Fibroblast of skin of left biceps (primary cell): ENCODE data around the gene CLTC.

ENCODE experiments used
- DNase-seq, 2 experiments: peaks; one replicate each; pipeline ENCODE4 v3.0.0-alpha.2; 2013; ENCODE audit warnings: low read depth in 2 of 2

The CLTC gene

DNA sequence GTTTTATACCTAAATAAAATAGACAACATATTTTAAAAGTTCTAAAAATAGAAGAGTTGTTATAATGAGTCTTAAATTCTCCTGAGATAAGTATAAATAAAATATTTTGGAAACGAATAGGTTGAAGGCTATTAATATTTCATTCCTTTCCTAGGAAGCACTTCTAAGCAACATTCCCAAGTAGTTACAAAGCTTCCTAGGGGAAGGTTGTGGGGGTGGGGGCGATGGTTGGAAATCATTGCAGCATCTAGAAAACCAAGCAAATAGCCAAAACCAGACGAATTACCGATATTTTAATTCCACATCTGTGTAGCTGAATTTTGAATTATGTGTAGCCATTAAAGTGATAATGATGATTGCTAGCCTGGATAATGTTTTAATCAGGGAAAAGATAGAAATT lies 60.6 kb downstream of the CLTC start:
- DNase-seq: peak; percentile 29 to 30

DNA sequence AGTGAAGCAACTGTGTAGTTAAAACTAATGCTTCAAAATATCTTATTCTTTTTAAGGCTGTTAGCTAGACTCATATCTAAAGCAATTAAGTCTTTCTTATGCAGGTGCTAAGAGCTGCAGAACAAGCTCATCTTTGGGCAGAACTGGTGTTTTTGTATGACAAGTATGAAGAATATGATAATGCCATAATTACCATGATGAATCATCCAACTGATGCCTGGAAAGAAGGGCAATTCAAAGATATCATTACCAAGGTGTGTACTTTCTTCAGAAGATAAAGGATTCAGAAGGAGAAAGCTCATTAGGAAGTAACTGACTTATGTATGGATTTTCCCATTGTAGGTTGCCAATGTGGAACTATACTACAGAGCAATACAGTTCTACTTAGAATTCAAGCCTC lies 63.6 kb downstream of the CLTC start:
- no peak for DNase-seq

- no peak for DNase-seq
These were observed 65.3 kb downstream of the CLTC start for GRCh38 chr17:59684967-59685366.

- no peak for DNase-seq
These were observed 68.3 kb downstream of the CLTC start for GRCh38 chr17:59688008-59688407.

DNA sequence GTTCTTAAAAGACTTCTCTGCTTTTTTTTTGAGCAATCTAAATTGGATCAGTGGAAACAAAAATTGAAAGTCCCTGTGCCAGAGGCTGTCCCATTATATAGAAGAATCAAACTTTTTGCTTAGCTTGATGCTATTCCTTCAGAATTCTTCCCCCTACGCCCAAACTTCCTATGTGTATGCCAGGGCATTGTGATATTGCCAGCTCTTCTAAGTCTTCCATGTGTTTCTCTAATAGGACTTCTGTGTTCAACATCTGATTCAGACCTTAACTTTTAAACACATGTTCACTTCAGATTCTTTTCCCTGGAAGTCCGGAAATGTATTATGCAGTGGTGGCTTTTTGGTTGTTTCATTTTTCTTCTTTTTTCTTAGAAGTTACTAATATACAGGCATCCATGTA lies 68.8 kb downstream of the CLTC start:
- DNase-seq: no peak

DNA sequence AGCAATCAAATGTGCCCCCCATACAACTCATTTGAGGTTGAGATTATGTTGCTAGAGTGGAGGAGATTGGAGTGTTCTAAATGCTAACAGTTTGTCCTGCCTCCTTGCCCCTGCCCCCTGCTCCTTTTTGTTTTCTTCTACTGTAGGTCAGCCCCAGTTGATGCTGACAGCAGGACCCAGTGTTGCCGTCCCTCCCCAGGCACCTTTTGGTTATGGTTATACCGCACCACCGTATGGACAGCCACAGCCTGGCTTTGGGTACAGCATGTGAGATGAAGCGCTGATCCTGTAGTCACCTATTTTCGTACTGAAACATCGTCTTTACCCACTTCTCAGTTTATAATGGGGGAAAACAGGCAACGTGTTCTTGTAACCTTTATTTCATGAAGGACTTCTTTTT lies 73.9 kb downstream of the CLTC start:
- no peak for DNase-seq

- no peak for DNase-seq
These were observed 74.6 kb downstream of the CLTC start for GRCh38 chr17:59694344-59694743.

DNA sequence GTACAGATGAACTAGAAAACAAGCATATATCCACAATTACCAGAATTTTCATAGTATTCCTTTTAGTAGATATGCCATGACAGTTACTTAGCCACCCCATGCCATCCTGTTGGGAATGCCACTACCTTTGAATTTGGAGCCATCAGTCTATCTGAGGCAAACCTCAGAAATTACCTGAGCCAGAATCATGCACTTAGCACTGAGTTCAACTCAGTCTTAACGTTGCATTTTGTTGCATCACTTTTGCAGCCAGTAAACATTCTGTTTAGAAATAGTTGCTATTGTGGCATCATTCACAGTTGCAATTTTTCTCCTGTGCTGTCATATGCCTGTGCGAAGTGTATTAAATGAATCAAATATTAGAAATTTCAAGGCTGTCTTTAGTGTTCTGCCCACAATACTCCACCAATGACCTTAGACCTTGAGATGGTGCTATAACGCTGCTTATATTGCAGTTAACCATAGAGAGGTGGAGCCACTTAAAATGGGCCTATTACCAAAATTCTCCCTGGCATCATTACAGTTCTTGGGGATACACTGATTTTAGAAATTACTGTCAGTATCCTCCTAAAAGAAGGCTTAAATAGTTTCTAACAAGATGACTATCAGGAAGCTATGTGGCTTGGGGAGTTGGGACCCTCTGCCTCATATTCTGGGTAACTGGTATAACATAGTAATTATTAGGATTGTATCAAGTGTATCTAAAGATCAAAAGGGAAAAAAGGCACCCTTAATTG lies 76.4 kb downstream of the CLTC start:
- DNase-seq: no peak

GRCh38 chr17:59696682-59697277 lies 77.1 kb downstream of the CLTC start:
- DNase-seq: no peak

DNA sequence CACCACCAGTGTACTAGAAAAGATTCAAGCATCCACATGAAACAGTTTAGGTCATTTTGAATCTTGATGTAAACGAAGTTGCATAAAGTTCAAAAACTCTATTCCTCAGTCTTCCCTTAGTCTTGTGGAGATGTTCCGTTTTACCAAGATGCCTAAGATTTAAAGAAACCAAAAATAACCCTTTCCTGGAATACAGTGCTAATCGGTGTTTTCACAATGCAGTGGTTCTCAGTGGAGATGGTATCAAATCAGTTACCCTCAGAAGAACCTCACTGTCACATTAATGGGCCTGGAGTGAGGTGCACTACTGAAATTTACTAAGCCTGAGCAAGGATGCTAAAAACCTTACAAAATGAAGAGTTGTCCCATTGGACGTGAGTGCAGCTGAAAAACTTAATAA lies 78.4 kb downstream of the CLTC start:
- DNase-seq: no peak

DNA sequence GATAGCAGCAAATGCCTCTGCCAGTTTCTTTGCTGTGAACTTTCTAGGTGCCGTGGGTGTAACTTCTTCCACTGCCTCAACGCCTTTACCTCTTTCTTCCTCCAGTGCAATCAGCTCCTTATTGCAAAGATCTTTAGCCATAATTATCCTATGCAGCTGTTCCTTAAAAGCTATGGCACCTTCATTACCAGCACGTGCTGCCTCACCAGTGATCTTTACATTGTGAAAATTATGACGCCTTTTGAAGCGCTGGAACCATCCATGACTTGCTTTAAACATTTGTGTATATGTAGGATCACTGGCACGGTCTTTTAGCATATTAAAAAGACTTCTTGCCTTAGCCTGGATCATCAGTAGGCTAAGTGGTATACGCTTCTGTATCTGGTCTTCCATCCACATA lies 79.5 kb downstream of the CLTC start:
- no peak for DNase-seq

DNA sequence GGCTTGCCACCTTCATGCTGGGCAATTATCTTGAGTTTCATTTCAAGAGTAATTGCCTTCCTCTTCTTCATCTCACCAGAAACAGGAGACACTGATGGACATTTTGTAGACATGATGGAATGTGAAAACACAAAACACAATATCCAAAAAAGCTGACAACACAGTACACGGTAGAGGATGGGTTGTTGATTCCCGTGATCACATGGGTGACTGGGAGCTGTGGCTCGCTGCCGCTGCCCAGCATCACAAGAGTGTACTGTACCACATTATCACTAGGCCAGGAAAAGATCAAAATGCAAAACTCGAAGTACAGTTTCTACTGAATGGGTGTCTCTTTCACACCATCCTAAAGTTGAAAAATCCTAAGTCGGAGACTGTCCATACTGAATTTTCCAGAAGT lies 80.1 kb downstream of the CLTC start:
- no peak for DNase-seq

- DNase-seq: no peak
These were observed 82.6 kb downstream of the CLTC start for GRCh38 chr17:59702304-59702703.

DNA sequence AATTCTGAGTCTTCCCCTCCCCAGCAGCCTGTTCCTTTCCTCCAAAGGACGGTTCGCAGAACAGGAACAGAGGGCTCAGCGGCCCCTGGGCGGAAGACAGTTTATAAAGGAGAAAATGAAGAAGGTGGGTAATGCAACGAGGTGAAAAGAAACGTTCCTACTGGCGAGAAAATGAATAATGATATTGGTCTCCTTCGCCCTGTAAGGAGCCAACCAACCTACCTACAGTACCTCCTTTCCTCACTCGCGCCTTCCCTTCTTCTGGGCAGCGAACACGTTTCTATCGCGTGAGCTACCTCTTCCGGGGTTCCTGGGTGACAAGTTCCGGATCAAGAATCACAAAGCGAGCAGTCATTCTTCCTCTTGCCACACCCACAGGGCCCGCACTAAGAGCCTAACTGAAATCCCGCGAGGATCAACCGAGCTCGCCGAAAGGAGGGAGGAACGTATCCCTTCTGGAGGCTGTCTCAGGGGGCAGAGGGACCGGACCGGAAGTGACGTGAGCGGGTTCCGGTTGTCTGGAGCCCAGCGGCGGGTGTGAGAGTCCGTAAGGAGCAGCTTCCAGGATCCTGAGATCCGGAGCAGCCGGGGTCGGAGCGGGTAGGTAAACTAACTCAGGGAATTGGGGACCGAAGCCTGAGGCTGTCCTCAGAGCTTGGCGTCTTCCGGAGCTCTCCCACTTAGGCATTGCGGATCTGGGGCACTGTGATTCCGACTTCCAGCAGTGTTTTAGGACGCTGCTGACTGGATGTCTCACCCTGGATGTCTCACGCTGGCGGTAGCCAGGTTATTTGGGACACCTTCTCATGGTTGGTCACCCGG lies 87.7 kb downstream of the CLTC start, which contains the start of the genes PTRH2 and VMP1:
TSS of gene PTRH2 (minus strand) at position 282 of the 822 bp plus-strand sequence. CDS start 9,452 bp downstream, outside the sequence.
TSS of gene VMP1 (plus strand) at position 506 of the 822 bp plus-strand sequence. CDS start 23,793 bp downstream, outside the sequence.
- DNase-seq: peak; percentile 99

DNA sequence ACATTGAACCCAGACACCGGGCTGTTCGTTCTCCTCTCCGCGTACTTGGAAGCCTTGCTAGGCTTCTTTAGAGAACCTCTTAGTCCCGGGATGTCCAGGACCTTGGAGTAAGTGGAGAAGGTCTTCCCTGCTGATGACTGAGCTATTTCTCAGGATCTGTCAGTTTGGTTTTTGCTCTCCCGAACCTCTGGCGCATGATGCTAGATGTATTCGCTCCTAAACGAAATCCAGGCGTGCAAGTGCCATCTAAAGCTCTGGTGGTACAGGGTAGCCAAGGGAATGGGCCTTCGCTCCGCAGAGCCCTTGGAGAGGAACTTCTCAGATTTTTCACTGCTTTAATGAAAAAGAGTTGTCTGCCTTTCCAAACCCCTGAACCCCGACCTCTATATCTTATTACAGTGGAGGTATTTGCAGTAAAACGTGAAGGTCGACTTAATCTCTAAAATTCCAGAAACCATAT lies 88.3 kb downstream of the CLTC start:
- DNase-seq: no peak

- DNase-seq: no peak
These were observed 92.2 kb downstream of the CLTC start for GRCh38 chr17:59711936-59712335.

- no peak for DNase-seq
These were observed 93.2 kb downstream of the CLTC start for GRCh38 chr17:59712862-59713261.

DNA sequence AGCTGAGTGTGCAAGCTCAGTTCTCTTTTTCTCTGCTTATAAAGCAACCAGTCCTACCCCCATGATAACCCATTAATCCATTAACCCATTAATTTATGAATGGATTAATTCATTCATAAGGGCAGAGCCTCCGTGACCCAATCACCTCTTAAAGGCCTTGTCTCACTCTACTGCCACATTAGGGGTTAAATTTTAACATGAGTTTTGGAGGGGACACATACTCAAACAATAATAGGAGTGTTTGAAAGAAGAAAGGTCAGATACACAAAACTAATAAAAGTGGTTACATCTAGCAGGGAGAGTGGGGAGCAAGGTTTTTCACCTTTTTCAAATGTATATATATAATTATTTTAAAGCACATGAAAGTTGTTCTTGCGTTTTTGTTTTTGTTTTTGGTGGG lies 94.6 kb downstream of the CLTC start:
- no peak for DNase-seq

GRCh38 chr17:59716427-59716826 lies 96.7 kb downstream of the CLTC start:
- DNase-seq: no peak

DNA sequence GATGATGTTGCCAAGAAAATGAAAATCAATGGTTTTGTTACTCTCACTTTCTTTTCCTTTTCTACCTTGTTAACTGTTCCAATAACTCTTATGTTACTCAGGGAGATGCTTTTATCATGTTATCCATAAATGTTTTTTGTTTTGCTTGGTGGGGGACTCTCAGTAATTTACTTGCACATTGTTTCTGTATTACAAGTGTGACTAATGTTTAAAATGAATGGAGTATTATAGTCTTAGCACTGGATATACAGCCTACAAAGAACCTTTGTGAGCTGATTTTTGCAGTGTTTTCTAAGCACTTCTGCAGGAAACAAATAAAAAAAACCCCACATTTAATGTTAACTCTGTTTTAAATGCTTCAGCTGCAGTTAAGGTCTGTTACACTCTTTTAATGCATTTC lies 99.8 kb downstream of the CLTC start:
- no peak for DNase-seq

GRCh38 chr17:59722623-59723022 lies 102.9 kb downstream of the CLTC start:
- DNase-seq: no peak

DNA sequence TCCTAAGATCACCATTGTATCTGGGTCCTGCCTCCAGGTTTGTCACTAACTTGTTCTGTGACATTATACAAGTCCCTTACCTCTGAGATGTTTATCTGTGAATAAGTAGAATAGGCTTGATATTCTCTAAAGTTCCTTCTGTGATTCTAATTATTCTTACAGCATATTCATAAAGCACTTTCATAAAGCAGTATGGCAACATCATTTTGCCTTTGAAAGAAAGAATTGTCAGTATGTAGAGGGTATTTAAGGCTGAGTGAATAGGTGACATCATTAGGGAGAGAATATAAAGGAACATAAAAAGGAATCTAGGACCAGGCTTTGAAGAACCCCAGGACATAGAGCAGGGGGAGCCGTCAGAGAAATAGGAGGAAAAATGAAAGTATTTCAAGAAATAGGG lies 103.3 kb downstream of the CLTC start:
- DNase-seq: no peak

DNA sequence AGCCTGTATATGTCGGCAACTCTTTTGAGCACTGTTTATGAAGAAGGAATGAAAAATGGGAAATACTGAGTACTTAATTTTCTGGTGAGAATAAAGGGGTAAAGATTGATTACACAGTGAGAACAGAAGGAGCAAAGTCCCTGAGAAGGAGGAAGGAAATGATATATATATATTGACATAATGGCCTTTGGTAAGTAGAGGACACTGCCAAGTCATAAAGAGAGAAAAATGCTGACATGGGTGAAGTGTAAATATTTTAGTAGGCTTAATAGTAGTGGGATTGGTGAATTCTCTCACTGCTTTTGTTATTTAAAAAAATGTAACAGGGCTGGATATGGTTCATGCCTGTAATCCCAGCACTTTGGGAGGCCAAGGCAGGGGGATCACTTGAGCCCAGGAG lies 103.9 kb downstream of the CLTC start:
- no peak for DNase-seq
